ENCODE measurements around the gene GNB1L.
"Not testable (repeated sequence)": the region's sequence is repeated elsewhere in the genome, so short reads cannot be mapped to it uniquely, and the experiment has no call there.

The GNB1L gene

DNA sequence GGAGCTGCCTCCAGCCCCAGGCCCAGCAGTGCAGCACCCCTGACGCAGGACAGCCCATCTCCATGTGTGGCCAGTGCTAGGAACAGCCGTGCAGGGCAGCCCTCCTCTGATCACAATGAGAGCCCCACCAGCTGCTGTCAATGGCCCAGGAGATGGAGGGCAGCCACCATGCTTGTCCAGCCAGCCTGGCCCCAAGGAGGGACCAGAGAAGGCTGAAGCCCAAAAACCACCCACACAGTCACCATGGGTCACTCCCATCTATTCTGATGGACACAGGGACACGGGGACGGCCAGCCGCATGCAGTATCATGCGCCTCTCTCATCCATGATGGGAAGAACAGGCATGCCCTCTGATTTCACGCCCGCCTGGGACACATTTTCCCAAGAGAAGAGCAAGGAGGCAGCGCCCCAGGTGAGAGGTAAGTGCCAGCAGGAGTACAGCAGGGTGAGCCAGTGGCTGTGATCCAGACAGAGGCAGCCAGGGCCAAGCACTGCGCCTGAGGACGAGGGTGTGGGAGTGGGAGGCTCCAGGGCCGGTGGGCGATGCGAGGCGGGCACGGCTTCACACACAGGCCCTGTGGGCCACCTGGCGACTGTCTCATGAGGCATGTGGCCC is 33.6 kb upstream of the GNB1L start:
- no peak for DNase-seq

DNA sequence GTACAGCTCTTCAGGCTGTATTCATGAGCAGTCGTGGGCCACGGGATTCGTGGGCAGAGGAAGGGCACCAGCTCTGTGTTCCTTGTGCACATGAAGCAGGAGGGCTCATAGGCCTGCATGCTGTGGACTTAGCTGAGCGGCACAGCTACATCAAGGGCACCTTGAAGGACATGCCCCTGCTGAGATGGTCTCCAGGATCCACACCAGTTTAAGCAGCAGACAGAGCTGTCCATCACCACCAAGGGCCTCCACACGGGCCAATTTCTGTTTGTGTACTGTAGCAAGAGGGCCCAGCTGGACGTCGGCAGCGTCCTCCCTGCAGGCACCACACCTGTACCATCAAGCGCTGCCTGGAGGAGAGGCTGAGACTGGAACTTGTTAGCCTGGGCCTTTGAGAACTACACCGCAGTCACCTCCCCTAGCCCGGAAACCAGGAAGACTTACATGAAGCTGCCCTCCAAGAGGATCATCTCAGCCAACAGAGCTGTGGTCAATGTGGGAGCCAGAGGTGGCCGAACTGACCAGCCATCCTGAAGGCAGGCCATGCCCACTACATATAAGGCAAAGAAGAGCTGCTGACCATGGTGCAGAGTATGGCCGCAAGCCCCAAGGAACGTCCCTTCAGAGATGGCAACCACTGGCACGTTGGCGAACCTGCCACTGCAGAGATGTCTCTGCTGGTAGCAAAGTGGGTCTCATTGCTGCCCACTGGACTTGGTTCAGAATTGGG is 32.7 kb upstream of the GNB1L start:
- no peak for DNase-seq

DNA sequence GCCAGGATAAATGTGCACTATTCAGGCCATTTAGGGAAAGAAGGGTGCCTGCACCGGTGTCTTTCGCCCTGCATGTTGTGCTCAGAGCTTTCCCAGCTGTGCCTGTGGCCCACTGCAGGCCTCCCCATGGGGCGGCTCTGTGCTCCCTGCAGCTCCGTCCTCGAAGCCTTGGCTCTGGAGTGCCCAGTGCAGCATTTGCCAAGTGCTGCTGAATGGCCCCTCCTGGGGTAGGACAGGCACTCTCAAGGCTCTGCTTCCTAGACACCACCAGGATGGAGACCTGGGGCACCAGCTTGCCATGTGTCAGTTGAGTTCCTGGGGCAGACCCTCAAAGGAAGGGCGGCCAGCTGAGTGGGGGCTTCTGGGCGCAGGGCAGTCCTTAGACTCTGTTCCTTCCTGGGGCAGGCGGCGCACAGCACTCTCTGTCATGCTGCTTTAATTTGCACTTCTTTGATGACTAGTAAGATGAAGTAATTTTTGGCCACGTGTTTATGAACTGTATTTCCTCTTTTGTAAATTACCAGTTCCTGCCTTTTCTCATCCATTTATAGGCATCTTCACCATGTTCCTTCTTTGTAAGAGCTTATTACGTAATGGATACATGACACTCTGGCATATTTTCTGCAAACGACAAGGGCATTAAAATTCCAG is 32.1 kb upstream of the GNB1L start:
- DNase-seq = no peak

DNA sequence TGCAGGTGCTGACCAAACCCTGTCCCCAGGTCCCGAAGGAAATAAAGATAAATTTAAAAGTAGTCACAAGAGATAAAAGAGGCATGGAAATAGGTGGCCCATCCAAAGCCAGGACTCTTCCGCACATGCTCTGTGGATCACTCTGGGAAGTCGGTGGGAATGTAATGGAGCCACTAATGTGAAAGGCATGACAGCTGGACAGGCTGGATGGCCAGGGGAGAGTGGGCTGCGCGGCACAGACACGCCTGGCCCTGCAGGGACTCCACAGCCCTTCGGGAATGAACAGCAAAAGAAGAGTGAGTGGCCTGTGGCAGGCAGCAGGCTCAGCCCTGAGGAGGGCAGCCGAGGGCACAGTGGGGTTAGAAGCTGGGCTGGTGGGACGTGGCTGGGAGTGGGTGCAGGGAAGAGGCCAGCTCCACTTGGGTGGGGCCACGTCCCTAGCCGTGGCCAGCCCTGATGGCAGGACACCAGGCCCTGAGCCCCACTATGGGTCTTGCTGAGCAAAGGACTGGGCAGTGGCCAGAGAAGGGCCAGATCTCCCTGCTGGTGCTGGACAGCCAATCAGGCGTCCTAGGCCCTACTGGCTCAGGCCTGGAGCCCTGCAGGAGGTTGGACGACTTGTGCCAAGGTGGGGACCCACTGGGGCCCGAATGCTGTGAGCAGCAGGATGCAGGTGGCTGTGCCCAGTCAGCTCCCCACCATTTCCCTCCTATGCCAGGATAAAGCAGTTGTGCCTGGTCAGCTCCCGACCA is 31.3 kb upstream of the GNB1L start:
- DNase-seq = no peak

DNA sequence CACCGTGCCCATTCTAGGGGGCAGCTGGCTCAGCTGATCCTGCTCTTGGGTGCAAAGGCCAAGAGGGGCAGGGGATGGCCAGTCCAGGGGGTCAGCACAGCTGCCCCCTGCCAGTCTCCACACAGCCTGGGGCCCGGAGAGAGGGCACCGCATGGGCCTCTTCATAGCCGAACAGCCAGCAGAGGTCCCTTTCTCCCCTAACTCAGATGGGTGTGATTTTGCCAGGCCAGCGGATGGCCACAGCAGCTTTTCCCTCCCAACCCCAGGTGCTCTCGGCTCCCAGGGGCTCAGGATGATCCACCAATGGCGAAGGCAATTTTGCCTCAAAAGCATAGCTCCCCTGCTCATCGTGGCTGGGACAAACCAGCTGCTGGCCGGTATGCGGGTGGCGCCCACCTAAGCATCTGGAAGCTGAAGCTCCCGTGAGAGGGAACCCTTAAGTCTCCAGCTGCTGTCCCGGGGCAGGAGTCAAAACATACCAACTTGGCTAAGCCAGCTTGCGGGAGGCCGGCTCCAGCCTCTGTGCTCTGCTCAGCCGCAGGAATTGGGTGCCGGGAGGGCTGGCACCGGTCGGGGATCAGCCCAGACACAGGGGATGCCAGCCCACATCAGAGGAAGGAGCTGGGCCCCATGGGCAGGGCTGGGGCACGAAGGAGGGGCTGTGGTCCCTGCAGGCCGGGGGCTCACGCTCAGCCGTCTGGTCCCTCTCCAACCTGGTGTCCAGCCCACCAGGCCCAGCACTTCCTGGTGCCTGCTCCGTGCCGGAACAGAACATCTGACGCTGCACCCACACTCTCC is 30.5 kb upstream of the GNB1L start:
- DNase-seq = no peak

DNA sequence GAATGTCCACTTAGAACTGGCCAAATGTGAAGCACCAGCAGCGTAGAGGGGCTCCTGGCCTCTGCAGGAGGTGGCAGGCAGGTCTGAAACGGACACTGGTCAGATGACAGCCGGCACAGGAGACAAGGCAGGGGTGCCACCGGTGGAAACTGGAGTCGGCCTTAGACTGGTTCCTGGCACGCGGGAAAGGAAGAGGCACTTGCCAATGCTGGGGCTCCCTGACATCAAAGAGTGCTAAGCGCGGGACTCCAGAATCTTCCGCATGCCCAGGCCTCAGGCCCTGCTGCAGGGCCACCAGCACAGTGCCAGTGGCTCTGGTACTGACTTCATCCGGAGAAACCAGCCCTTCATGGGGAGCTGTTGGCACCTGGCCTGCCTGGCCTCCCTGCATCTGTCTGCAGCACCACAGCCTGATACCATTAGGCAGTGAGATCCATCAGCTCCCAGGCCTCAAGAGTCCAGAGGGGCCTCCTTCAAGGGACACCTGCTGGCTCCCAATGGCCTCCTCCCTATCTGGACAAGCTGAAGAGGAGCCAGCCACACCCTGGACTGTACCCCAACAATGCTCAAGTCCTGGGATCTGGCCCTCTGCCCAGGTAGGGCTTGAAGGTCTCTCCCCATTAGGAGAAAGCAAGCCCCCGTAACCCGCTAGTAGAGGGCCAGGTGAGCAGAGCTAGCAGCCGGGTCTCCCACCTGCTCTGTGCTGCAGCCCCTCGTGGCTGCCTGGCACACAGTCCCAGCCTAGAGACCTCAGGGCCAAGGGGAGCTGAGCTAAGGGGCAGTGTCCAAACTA is 29.7 kb upstream of the GNB1L start:
- no peak for DNase-seq

DNA sequence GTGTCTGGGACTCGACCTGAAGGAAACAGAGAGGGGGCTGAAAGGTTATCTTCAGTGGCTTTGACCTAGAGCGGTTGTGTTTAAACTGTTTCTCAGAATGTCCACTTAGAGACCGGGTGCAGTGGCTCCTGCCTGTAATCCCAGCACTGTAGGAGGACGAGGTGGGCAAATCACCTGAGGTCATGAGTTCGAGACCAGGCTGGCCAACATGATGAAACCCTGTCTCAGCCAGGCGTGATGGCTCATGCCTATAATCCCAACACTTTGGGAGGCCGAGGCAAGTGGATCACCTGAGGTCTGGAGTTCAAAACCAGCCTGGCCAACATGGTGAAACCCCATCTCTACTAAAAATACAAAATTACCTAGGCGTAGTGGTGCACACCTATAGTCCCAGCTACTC is 28.8 kb upstream of the GNB1L start:
- not testable (repeated sequence) for DNase-seq

DNA sequence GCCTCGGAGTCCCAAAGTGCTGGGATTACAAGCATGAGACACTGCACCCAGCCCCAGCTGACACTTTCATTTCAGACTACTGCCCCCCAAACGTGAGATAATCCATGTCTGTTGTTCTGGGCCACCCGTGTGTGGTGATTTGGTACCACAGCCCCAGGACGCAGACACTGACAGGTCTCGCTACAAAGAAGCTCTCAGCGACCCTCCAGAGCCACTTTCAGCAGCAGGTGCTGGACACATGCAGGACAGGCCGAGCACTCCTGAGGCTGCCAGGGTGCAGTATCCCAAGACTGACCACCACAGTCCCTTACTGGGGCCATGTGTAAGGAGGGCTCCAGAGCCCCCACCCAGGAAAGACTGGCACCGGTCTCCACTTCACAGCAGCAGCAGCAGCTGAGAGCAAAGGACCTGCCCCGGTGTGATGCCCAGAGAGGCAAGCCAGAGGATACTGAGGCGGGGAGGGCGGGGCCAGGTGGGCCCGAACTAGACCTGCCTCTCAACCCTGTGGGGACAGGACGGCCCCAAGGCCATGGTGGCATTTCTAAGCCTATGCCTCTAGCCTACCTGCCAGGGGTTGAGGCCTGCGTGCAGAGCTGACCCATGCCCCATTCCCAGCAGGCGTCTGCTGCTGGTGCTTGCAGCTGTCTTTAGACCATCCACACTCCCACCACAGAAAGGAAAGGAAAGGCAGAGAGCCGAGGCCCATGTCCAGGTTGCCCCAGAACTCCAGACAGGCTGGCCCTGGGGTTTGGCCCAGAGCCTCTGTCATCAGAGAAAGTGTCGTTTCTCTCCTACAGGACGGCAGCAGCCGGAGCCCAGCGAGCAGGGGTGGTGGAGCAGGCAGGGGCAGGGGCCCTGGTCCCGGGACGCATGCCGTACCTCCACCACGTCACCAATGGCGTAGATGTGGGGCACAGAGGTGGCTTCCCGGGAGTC is 28.0 kb upstream of the GNB1L start:
- no peak for DNase-seq

DNA sequence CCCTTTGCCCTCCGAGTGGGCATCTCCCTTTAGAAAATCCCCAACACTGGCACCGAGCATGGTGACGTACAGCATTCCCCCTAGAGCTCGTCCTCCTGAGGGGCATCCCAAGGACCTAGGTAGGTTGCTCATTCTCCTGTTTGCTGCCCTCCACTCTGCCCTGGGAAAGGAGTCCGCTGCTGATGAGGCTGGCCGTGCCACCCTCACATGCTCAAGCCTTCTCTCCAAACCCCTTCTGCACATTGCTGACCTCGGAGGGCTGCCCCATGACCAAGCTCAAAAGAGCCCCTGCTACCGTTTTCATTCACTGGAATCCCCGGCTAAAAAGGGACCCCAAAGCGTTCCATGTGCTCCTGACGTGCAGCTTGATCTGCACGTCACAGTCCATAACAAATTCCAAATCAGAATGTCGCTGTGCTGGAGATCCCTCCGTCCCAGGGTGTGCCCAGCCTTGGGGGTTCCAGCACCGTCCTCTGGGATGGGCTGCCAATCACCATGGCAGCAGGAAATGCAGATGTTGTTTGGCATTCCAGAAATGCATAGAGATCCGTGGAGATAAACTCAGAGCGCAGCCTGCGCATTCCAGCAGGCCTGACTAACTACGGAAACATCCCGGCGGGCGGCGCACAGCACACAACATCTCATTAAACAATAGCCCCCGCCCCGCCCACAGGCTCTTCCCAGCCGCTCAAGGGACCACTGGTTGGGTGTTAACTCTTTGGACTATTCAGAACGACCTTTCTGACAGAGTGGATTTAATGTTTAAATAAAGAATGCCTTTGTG is 26.3 kb upstream of the GNB1L start:
- DNase-seq = no peak

DNA sequence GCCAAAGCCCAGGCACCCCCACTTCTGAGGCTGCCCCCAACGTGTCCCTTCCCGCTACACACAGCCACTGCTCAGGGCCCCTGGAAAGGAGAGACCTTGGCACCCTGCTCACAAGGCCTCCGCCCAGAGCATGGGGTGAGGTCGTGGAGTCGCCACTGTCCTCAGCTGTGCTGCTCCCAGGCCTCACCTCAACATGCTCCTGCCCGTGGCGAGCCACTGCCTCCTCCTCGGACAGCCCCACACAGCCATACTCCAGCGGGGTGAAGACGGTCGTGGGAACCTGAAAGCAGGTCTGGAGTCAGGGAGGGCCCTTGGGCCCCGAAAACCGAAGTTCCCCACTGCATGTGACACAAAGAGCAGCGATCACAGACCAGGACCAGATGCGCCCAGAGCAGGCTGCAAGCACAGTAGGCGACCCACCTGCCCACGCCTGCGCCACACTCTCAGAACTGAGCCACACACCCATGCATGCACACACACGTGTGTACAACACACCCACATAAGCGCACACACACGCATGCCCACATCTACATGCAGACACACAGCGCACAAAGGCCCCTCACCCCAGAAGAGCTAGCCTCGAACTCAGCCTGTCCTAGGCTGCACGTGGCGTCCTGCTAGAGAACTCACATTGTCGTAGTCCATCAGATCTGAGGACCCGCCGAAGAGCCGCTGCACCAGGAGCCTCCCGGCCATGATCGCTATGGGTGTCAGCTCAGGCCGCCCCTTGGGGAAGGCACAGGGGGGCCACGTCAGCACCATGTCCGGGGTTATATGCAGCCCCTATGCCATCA is 25.5 kb upstream of the GNB1L start:
- no peak for DNase-seq

DNA sequence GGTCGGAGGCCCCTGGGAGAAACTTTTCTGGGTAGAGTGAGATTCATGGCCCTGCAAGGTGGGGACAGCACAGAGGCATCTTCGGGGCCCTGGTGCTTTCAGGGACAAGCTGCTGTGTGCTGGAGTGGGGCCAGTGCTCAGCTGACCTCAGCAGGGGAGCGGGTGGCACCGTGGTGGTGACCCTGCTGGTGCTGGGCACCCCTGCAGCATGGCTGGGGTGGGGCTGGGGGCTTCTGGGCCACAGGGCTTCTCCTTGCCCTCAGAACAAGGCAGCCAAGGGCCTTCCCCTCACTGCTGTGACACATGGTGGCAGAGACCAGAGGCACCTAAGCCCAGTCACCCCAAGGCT is 24.9 kb upstream of the GNB1L start:
- DNase-seq = no peak

DNA sequence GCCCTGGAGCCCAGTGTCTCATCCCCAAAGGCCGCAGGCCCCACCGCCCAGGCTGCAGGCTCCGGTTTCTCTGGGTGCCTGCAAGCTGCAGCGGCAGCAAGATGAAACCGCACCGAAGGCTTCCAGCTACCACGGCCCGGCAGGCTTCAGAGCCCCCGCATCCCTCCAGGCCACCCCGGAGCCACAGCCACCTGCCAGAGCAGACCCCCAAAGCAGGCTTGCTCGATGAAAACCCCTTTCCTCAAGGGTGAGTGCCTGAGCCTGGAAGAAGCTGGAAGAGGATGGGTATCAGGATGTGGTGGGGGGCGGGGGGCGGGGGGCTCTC is 24.5 kb upstream of the GNB1L start:
- no peak for DNase-seq

DNA sequence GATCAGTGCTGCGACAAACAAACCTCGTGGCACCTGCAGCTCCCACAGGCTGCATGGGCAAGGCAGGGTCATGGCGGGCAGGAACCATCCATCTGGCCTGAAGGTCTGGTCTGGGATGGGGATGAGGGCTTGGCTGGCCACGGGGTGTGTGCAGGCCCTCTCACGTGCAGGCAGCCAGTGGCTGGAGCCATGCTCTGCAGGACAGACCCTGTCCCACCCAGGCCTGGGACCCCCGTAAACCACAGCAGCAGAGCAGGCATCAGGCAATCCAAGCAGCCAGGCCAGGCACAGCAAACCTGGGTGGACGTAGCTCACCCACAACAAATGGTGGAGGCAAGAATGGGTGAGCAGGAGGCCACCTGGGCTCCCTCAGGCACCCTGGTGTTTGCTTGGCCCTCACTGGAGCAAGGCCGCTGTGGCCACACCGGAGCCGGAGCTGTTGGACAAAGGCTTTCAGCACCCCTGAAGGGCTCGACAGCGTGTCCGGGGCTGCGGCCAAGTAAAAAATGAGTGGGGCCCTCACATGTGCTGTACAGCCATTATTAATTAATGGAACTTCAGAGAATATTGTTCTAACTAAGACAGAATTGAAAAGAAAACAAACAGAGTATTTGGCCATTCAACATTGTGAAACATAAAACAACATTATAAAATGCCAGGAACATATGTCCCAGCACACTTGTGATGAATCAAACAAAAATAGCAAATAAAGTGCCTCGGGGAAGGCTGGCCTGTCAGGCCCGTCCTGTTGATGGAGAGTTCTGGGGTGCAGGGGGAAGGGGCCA is 24.0 kb upstream of the GNB1L start:
- DNase-seq = no peak

DNA sequence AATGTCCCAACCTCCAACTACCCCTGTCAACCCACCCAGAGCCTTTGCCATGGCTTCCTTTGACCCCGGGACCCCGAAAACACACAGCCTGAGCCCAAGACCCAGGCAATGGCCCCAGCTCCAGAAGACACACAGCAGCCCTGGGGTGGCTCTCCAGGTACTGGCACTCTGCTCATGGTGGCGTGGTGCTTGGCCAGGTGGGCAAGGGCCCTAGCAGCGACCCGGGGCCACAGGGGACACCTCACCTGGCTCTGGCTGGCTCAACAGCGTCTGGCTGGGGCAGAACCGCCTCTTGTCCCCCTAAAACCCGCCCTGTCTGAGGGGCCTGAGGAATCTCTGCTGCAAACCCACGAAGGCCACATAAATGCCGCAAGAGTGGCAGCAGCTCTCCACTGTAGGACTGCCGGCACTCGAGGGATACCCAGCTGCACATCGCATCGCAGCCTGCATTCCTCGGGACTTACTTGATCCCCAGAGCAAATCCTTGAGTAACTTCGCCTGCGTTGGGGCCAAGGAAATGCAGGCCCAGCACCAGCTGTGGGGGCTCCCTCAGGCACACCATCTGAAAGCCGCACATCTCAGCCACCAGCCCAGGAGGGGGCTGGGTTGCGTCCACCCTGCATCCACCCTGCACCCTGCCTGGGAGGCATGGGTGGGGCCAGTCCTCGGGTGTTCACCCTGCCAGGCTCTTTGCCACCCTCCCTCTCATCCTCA is 23.1 kb upstream of the GNB1L start:
- DNase-seq = no peak

DNA sequence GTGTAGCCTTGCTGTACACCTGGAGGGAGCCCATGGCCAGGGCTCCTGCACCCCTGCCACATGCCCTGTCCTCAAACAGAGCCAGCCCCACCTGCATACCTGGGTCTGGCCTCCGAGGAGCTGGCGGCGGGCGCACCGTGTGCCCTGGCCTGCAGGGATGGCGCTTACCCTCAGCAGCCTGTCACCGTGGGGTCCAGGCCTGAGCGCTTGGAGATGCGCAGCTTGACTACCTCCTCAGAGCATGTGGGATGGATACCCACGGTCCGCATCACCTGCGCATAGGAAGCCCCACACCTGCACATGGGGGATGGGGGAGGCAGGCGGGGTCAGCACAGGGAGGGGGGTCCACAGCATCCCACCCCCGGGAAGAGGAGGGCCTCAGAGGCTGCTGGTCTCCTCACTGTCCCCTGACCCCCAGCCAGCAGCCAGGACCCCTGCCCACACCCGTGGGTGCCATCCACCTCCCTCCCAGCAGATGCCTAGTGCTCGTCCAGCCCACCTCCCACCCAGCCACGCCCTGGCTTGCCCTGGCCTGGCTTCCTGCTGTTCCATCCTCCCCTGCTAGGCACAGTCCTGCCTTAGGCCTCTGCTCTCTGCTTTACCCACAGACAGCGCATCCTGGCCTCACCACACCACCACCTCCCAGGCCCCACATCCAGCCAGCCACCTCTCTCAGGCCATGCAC is 22.4 kb upstream of the GNB1L start:
- DNase-seq = no peak

DNA sequence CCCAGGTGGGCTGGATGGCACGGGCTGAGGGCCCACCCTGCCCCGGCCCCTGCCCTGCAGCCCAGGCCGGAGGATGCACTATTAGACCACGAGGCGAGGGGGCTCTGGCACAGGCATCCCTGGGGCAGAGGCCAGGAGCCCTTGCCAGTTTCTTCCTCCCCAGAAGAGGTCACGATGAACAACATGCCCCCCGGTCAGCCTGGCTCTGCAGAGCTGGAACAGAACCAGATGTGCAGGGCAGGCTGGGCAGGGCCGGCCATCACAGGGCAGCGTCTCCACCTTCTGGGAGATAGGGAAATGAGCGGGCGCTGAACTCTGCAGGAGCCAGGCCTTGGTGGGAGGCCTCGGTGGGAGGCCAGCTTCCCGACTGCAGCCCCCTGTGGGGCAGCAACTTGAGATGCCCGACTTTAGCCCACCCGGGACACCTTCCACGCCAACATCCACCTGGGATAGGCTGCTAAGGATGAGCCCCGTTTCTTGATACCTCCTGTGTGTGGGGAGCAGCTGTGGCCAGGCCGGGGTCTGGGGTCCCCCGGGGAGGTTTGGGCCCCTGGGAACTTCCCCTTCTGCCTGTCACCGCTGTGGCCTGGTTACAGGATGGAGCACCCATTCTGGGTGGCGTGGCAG is 21.8 kb upstream of the GNB1L start:
- DNase-seq = no peak
